ENCODE data around the gene ANKS1A. TPM values are rescaled to one million over a fixed set of nuclear protein-coding genes. Genes with fewer than 3 reads are reported as not detected.

ANKS1A gene
- total and polyA plus RNA-seq, 2 experiments from 2014 or later, result 12.1 to 31.9 TPM

DNA sequence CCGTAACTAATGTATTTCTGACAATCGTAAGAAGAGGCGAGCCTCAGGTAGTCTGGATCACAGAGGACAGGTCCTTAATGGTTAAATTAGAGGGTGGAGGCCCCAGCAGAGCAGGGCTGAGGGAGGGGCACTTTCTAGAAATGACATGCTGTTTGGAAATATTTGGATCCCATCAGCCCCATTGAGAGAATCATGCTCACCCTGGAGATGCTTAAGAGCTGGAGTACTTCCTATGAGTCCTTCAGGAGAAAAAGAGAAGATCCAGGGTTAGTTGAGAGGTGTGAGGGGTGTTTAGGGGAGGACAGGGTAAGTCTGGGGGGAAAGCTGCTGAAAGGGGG is 129.1 kb downstream of the ANKS1A start:
- H3K9me3 Mint-ChIP-seq, result no peaks in the 10 kb centered on the region
- no peak overlapping the region for H3K4me3 ChIP-seq
- H3K27ac Mint-ChIP-seq, result no peak overlapping the region
- H2AFZ ChIP-seq, result no peak overlapping the region
- H3K4me3 Mint-ChIP-seq, result no peak overlapping the region
- H3K4me1 Mint-ChIP-seq, result peaks cover 53% of the 10 kb centered on the region
- H3K27me3 ChIP-seq (ENCODE audit: insufficient read depth), result no peaks in the 10 kb centered on the region
- H3F3A ChIP-seq (replicated peaks; ENCODE audit: low read depth), result 0 out of 2 replicates have a peak, but pooled peaks cover 1% of the 10 kb centered on the region
- no peaks in the 10 kb centered on the region for H3K79me2 ChIP-seq (replicated peaks; ENCODE audit: insufficient read depth)
- H3K27me3 Mint-ChIP-seq (ENCODE audit: insufficient read depth, low read depth, poor library complexity), result peaks cover 3% of the 10 kb centered on the region
- peaks cover 29% of the 10 kb centered on the region for H3K4me1 ChIP-seq (ENCODE audit: insufficient read depth)
- no peak for DNase-seq (ENCODE audit: low spot score)
- H3K9me2 ChIP-seq (ENCODE audit: insufficient read depth), result no peaks in the 10 kb centered on the region
- TF ChIP-seq, protein P1, sequence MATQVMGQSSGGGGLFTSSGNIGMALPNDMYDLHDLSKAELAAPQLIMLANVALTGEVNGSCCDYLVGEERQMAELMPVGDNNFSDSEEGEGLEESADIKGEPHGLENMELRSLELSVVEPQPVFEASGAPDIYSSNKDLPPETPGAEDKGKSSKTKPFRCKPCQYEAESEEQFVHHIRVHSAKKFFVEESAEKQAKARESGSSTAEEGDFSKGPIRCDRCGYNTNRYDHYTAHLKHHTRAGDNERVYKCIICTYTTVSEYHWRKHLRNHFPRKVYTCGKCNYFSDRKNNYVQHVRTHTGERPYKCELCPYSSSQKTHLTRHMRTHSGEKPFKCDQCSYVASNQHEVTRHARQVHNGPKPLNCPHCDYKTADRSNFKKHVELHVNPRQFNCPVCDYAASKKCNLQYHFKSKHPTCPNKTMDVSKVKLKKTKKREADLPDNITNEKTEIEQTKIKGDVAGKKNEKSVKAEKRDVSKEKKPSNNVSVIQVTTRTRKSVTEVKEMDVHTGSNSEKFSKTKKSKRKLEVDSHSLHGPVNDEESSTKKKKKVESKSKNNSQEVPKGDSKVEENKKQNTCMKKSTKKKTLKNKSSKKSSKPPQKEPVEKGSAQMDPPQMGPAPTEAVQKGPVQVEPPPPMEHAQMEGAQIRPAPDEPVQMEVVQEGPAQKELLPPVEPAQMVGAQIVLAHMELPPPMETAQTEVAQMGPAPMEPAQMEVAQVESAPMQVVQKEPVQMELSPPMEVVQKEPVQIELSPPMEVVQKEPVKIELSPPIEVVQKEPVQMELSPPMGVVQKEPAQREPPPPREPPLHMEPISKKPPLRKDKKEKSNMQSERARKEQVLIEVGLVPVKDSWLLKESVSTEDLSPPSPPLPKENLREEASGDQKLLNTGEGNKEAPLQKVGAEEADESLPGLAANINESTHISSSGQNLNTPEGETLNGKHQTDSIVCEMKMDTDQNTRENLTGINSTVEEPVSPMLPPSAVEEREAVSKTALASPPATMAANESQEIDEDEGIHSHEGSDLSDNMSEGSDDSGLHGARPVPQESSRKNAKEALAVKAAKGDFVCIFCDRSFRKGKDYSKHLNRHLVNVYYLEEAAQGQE (IDR thresholded peaks at IDR 0.05; ENCODE audit: unreplicated experiment), result no peak
- TF ChIP-seq NANOG (IDR thresholded peaks at IDR 0.05; ENCODE audit: borderline replicate concordance) (no peak), EZH2phosphoT487 (IDR thresholded peaks at IDR 0.05; ENCODE audit: unreplicated experiment) (no peak), ZNF114 (CRISPR knock-in tag; IDR thresholded peaks at IDR 0.05) (no peak), ZNF331 (CRISPR knock-in tag; IDR thresholded peaks at IDR 0.05; ENCODE audit: low read depth) (no peak), POLR2AphosphoS5 (IDR thresholded peaks at IDR 0.05; ENCODE audit: low read depth) (no peak), EZH2 (IDR thresholded peaks at IDR 0.05; ENCODE audit: low read depth, unreplicated experiment) (no peak), JUNB (IDR thresholded peaks at IDR 0.05; ENCODE audit: unreplicated experiment) (no peak), STAT1 (IDR thresholded peaks at IDR 0.05; ENCODE audit: unreplicated experiment) (no peak), CREB1 (CRISPR knock-in tag; IDR thresholded peaks at IDR 0.05; ENCODE audit: low read depth) (no peak)
- TF ChIP-seq, protein P2, sequence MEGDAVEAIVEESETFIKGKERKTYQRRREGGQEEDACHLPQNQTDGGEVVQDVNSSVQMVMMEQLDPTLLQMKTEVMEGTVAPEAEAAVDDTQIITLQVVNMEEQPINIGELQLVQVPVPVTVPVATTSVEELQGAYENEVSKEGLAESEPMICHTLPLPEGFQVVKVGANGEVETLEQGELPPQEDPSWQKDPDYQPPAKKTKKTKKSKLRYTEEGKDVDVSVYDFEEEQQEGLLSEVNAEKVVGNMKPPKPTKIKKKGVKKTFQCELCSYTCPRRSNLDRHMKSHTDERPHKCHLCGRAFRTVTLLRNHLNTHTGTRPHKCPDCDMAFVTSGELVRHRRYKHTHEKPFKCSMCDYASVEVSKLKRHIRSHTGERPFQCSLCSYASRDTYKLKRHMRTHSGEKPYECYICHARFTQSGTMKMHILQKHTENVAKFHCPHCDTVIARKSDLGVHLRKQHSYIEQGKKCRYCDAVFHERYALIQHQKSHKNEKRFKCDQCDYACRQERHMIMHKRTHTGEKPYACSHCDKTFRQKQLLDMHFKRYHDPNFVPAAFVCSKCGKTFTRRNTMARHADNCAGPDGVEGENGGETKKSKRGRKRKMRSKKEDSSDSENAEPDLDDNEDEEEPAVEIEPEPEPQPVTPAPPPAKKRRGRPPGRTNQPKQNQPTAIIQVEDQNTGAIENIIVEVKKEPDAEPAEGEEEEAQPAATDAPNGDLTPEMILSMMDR (conservative IDR thresholded peaks at IDR 0.05; ENCODE audit: low read depth in 2 of 2), result no peak
- TF ChIP-seq, protein P3, sequence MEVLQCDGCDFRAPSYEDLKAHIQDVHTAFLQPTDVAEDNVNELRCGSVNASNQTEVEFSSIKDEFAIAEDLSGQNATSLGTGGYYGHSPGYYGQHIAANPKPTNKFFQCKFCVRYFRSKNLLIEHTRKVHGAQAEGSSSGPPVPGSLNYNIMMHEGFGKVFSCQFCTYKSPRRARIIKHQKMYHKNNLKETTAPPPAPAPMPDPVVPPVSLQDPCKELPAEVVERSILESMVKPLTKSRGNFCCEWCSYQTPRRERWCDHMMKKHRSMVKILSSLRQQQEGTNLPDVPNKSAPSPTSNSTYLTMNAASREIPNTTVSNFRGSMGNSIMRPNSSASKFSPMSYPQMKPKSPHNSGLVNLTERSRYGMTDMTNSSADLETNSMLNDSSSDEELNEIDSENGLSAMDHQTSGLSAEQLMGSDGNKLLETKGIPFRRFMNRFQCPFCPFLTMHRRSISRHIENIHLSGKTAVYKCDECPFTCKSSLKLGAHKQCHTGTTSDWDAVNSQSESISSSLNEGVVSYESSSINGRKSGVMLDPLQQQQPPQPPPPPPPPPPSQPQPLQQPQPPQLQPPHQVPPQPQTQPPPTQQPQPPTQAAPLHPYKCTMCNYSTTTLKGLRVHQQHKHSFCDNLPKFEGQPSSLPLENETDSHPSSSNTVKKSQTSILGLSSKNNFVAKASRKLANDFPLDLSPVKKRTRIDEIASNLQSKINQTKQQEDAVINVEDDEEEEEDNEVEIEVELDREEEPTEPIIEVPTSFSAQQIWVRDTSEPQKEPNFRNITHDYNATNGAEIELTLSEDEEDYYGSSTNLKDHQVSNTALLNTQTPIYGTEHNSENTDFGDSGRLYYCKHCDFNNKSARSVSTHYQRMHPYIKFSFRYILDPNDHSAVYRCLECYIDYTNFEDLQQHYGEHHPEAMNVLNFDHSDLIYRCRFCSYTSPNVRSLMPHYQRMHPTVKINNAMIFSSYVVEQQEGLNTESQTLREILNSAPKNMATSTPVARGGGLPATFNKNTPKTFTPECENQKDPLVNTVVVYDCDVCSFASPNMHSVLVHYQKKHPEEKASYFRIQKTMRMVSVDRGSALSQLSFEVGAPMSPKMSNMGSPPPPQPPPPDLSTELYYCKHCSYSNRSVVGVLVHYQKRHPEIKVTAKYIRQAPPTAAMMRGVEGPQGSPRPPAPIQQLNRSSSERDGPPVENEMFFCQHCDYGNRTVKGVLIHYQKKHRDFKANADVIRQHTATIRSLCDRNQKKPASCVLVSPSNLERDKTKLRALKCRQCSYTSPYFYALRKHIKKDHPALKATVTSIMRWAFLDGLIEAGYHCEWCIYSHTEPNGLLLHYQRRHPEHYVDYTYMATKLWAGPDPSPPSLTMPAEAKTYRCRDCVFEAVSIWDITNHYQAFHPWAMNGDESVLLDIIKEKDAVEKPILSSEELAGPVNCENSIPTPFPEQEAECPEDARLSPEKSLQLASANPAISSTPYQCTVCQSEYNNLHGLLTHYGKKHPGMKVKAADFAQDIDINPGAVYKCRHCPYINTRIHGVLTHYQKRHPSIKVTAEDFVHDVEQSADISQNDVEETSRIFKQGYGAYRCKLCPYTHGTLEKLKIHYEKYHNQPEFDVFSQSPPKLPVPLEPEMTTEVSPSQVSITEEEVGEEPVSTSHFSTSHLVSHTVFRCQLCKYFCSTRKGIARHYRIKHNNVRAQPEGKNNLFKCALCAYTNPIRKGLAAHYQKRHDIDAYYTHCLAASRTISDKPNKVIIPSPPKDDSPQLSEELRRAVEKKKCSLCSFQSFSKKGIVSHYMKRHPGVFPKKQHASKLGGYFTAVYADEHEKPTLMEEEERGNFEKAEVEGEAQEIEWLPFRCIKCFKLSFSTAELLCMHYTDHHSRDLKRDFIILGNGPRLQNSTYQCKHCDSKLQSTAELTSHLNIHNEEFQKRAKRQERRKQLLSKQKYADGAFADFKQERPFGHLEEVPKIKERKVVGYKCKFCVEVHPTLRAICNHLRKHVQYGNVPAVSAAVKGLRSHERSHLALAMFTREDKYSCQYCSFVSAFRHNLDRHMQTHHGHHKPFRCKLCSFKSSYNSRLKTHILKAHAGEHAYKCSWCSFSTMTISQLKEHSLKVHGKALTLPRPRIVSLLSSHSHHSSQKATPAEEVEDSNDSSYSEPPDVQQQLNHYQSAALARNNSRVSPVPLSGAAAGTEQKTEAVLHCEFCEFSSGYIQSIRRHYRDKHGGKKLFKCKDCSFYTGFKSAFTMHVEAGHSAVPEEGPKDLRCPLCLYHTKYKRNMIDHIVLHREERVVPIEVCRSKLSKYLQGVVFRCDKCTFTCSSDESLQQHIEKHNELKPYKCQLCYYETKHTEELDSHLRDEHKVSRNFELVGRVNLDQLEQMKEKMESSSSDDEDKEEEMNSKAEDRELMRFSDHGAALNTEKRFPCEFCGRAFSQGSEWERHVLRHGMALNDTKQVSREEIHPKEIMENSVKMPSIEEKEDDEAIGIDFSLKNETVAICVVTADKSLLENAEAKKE (CRISPR knock-in tag; IDR thresholded peaks at IDR 0.05), result no peak
- TF ChIP-seq, protein P4, sequence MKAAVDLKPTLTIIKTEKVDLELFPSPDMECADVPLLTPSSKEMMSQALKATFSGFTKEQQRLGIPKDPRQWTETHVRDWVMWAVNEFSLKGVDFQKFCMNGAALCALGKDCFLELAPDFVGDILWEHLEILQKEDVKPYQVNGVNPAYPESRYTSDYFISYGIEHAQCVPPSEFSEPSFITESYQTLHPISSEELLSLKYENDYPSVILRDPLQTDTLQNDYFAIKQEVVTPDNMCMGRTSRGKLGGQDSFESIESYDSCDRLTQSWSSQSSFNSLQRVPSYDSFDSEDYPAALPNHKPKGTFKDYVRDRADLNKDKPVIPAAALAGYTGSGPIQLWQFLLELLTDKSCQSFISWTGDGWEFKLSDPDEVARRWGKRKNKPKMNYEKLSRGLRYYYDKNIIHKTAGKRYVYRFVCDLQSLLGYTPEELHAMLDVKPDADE (IDR thresholded peaks at IDR 0.05), result no peak
- no peak overlapping the region for H3K4me2 ChIP-seq
- H3K27ac ChIP-seq (ENCODE audit: low read depth), result no peak overlapping the region
- peaks cover 7% of the 10 kb centered on the region; the same call in 1 of the 2 replicates for H3K36me3 ChIP-seq (ENCODE audit: insufficient read depth)
- no peaks in the 10 kb centered on the region; the same call in 1 of the 2 replicates for H4K20me1 ChIP-seq (replicated peaks; ENCODE audit: insufficient read depth)
- peaks cover 14% of the 10 kb centered on the region; the same call in 2 of the 3 replicates for H3K36me3 Mint-ChIP-seq (ENCODE audit: low read depth)
- no peak for ATAC-seq

Data from GM23338 (cell line).